Immature natural killer cell (primary cell): ENCODE measurements around the gene CDON. TPM values are rescaled to one million over a fixed set of nuclear protein-coding genes. Genes with fewer than 3 reads are reported as not detected.
"Not testable (repeated sequence)": the region's sequence is repeated elsewhere in the genome, so short reads cannot be mapped to it uniquely, and the experiment has no call there.

Experiments
- DNase-seq, 3 donors: peaks; one replicate each; pipeline ENCODE4 v3.0.0; 2022; ENCODE audit warnings: mixed read lengths in 1 of 3
- H3K27ac Mint-ChIP-seq, 6 donors: one replicate each; pipeline ENCODE4 v1.8.0; 2020; ENCODE audit warnings: mixed read lengths in 6 of 6, mild to moderate bottlenecking in 5 of 6, inconsistent platforms in 4 of 6, moderate library complexity in 3 of 6
- H3K27me3 Mint-ChIP-seq, 3 donors: one replicate each; pipeline ENCODE4 v1.8.0; 2020 to 2021; ENCODE audit warnings: low read depth in 3 of 3, mild to moderate bottlenecking in 3 of 3, mixed read lengths in 3 of 3, moderate library complexity in 3 of 3, inconsistent platforms in 1 of 3
- H3K36me3 Mint-ChIP-seq, 3 donors: one replicate each; pipeline ENCODE4 v1.8.0; 2020; ENCODE audit warnings: mixed read lengths in 3 of 3, inconsistent platforms in 2 of 3, mild to moderate bottlenecking in 2 of 3
- H3K4me1 Mint-ChIP-seq, 2 donors: one replicate each; pipeline ENCODE4 v1.8.0; 2020; ENCODE audit warnings: inconsistent platforms in 2 of 2, mild to moderate bottlenecking in 2 of 2, mixed read lengths in 2 of 2, moderate library complexity in 1 of 2
- H3K4me3 Mint-ChIP-seq, 5 donors: one replicate each; pipeline ENCODE4 v1.8.0; 2020; ENCODE audit warnings: mild to moderate bottlenecking in 5 of 5, mixed read lengths in 5 of 5, inconsistent platforms in 3 of 5, moderate library complexity in 3 of 5
- H3K9me3 Mint-ChIP-seq, 6 donors: one replicate each; pipeline ENCODE4 v1.8.0; 2020; ENCODE audit warnings: mild to moderate bottlenecking in 6 of 6, mixed read lengths in 6 of 6, inconsistent platforms in 4 of 6, moderate library complexity in 3 of 6
- polyA plus RNA-seq, 3 donors: library from polyadenylated mRNA; unstranded; fragments of 300-500 nt; fragmentation: Illumina TruSeq; gene quantifications; one replicate each; pipeline ENCODE4 v1.2.3, GENCODE V29; 2021

The CDON gene
- polyA plus RNA-seq, 3 donors from 2014 or later = not detected

DNA sequence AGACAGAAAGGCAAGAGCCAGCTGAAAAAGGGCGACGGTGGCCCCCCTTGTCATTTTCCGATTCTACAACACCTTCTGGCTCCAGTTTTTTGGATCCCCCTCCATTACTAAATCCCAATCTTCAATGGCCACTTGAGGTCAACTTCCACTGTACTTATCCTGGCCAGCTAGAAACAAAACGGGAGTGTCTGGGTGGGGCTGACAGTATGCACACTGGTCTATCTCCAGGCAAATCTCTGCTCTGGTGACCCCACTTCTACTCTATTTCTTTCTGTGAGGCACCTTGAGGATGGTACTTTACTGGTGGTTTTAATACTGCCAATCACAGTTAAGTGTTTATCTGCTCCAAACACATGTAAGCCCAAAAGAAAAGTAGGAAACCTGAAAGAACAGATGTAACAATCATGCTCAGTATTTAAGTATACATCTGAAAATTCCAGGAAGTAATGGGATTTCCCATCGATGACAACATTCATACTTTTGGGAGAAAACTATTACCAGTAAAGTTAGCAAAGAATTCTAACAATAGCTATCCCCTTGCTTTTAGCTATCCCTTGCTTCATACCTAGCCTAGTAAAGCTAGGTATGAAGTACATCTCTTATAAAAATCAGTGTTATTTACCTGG lies 16.0 kb downstream of the CDON start:
- no peaks in the 10 kb centered on the region for H3K4me1 Mint-ChIP-seq
- H3K27ac Mint-ChIP-seq = no peak overlapping the region
- no peaks in the 10 kb centered on the region for H3K36me3 Mint-ChIP-seq
- no peaks in the 10 kb centered on the region for H3K9me3 Mint-ChIP-seq
- no peak overlapping the region for H3K4me3 Mint-ChIP-seq
- DNase-seq = no peak
- H3K27me3 Mint-ChIP-seq = peaks cover 0 to 10% (median 9%) of the 10 kb centered on the region in 3 donors

- no peaks in the 10 kb centered on the region for H3K4me1 Mint-ChIP-seq
- no peak overlapping the region for H3K4me3 Mint-ChIP-seq
- peaks cover 0 to 11% (median 2%) of the 10 kb centered on the region in 3 donors for H3K27me3 Mint-ChIP-seq
- H3K27ac Mint-ChIP-seq = no peak overlapping the region
- no peaks in the 10 kb centered on the region for H3K36me3 Mint-ChIP-seq
- H3K9me3 Mint-ChIP-seq = no peaks in the 10 kb centered on the region
- DNase-seq = no peak
Observed at GRCh38 chr11:126039485-126040271, 23.0 kb downstream of the CDON start.

DNA sequence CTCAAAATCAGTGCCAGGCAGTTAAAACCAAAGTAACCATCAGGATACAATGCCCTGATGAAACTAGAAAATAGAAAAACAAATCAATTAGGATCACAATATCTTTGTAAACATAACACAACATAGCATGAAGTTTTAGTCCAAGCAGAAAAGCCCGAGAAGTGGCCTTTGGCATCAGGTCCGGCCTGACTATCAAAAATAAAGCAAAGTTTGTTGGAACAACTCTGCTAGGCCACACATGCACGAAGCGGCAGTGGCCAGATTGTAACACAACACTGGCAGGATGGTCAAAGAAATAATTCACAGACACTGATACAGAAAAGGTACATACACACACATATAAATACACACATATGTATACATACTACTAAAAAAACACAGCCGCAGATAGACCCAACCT lies 26.9 kb downstream of the CDON start:
- H3K4me3 Mint-ChIP-seq = no peak overlapping the region
- H3K27me3 Mint-ChIP-seq = peaks cover 4 to 12% (median 6%) of the 10 kb centered on the region in 3 donors
- no peaks in the 10 kb centered on the region for H3K4me1 Mint-ChIP-seq
- H3K9me3 Mint-ChIP-seq = no peaks in the 10 kb centered on the region
- no peak overlapping the region for H3K27ac Mint-ChIP-seq
- H3K36me3 Mint-ChIP-seq = no peaks in the 10 kb centered on the region
- DNase-seq = no peak

DNA sequence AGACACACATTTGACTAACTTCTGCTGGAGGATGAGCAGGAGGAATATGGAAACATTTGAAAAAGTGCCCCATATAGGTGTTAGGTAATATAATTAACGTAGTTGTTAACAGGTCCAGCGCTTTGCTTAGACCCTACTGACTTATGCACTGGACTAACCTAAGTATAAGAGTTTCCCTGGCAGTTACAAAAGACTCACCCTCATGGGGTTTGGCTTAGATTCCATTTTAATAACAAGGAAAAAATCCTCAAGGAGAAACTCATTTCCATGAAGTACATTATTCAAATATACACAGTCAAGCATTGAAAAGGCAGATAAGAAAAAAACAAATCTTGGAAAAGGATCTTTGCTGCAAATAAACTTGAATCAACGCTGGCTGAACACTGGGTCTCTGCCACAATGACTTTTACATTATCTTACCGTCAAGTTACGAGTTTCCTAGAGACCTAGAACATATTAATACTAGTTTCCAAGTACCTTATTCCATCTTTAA lies 27.7 kb downstream of the CDON start:
- Mint-ChIP-seq H3K4me1 (no peaks in the 10 kb centered on the region), H3K36me3 (no peaks in the 10 kb centered on the region), H3K27me3 (peaks cover 4 to 12% (median 6%) of the 10 kb centered on the region in 3 donors), H3K9me3 (no peaks in the 10 kb centered on the region), H3K27ac (no peak overlapping the region), H3K4me3 (no peak overlapping the region)
- DNase-seq = no peak

DNA sequence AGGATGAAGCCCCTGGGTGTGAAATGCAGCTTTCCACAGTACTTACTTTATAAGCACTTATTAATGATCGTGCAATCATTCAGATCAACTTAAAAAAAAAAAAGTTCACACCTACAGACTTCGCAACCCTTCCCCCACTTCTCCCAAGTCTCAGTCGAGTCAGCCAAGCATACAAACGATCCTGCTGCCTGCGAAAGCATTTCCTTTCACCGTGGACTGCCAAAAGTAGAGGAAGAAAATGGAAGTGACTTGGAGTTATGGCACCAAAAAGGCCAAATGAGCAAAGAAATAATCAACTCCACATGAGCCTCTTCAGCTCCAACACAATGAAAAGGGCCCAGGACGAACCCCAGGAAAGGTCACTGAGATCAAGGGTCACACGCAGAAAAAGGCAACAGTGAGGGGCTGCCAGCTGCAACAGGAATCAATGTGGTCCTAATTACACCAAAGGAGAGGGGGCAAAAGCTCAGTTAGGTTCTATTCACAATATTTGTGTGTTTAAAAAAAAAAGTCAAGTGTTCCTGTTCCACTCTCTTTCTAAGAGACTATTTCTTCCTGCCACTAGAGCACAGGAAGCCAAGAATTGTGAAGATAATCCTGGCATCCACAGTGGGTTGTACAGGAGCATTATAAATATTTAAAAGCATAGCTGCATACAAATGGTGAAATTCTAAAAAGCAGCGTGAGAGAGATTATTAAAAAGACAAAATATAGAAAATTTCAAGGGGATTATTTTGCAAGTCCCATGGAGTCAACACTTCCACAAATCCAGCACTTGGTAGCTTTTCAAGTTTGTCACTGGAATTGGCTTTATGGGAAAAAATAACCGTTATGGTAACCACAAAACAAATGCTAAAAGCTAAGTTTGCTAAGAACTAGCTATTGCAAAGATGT lies 28.4 kb downstream of the CDON start:
- Mint-ChIP-seq H3K4me1 (no peaks in the 10 kb centered on the region), H3K36me3 (no peaks in the 10 kb centered on the region), H3K27ac (no peak overlapping the region), H3K4me3 (no peak overlapping the region), H3K27me3 (peaks cover 4 to 12% (median 6%) of the 10 kb centered on the region in 3 donors), H3K9me3 (no peaks in the 10 kb centered on the region)
- no peak for DNase-seq

DNA sequence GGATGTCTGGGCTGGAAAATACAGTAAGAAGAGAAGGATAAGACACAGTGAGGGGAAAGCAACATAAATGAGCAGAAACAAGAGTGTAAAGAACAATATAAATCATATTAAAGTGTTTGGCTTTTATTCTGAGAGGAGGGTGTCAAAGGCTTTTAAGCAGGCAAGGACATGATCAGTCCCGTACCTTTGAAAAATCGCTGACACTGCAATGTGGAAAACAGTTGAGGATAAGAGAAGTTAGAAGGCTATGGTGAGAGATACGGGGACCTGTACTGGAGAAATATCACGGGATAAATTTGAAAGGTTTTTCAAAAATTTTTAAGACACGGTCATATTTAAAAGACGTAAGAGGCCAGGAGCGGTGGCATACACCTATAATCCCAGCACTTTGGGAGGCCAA lies 30.3 kb downstream of the CDON start:
- no peak for DNase-seq
- Mint-ChIP-seq H3K4me1 (no peaks in the 10 kb centered on the region), H3K9me3 (no peaks in the 10 kb centered on the region), H3K27me3 (peaks cover 4 to 8% (median 4%) of the 10 kb centered on the region in 3 donors), H3K27ac (no peak overlapping the region), H3K36me3 (no peaks in the 10 kb centered on the region), H3K4me3 (no peak overlapping the region)

DNA sequence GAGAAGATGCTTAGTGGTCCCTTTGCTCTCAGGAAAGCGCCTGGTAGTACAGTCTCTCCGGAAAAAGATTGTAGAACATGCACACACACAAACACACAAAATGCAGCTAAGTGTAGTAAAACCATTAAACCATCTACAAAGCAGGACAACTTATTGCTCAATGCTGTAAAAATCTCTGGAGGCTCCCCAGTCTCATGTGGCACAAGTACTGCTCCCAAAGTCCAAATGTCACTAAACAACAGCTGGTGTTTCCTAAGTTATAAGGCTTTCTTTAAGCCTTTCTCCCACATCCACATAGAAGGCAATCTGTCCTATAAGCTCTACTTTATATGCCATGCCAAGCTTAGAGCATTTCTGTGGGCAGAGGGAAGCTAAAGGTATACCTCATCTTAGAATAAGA lies 32.9 kb downstream of the CDON start:
- DNase-seq = no peak
- Mint-ChIP-seq H3K36me3 (no peaks in the 10 kb centered on the region), H3K9me3 (no peaks in the 10 kb centered on the region), H3K4me3 (no peak overlapping the region), H3K4me1 (no peaks in the 10 kb centered on the region), H3K27ac (no peak overlapping the region), H3K27me3 (peaks cover 4 to 7% (median 4%) of the 10 kb centered on the region in 3 donors)

DNA sequence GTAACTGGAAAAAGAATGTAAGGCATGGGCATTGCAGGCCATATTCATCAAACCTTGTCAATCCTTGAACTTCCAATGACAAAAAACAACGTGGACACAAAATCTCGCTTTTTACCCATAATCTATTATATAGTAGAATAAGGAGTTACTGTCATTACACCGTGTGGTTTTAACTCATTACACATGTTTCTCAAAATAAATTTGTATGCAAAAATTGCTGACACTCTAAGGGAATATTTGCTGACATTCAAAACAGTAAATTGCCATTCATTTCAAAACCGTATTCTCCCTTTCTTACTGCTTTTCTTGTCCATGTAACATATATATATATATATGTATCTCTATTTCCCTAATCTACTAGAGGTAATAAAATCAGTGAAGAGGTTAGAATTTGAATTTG lies 33.4 kb downstream of the CDON start:
- Mint-ChIP-seq H3K27me3 (peaks cover 4 to 7% (median 4%) of the 10 kb centered on the region in 3 donors), H3K27ac (no peak overlapping the region), H3K36me3 (no peaks in the 10 kb centered on the region), H3K4me3 (no peak overlapping the region), H3K9me3 (no peaks in the 10 kb centered on the region), H3K4me1 (no peaks in the 10 kb centered on the region)
- no peak for DNase-seq

DNA sequence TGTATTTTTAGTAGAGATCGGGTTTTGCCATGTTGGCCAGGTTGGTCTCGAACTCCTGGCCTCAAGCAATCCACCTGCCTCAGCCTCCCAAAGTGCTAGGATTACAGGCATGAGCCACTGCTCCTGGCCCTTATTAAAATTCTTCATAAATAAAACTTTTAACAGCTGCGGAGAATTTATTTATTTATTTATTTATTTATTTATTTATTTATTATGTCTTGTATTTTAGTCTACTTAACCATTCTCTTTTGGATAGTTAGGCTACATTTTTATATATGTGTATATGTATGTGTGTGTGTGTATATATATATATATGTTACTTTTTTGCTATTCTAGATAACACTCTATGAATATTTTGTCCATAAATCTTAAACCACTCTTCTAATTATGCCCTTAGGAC lies 34.1 kb downstream of the CDON start:
- H3K4me1 Mint-ChIP-seq, H3K27ac Mint-ChIP-seq, DNase-seq, H3K27me3 Mint-ChIP-seq, H3K36me3 Mint-ChIP-seq, H3K4me3 Mint-ChIP-seq, H3K9me3 Mint-ChIP-seq: not testable (repeated sequence)

DNA sequence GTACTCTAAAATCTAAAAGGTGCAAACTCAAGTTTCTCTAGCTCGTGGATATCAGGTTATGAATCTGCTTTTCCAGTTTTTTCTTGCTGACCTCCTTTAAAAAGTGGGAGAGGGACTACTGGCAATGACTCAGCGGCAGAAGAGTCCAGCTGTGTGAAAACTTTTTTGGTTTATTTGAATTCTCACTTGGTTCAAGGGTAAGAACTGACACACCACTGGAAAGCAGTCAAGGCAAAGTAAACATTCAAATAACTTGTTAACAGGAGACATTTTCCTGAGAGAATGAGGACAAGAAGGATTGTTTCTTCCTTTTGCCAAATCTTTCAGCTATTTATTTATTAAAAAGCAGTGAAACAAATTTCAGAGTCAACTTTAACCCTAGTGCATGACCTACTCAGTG lies 36.1 kb downstream of the CDON start:
- Mint-ChIP-seq H3K4me1 (no peaks in the 10 kb centered on the region), H3K36me3 (no peaks in the 10 kb centered on the region), H3K9me3 (no peaks in the 10 kb centered on the region), H3K27ac (no peak overlapping the region), H3K27me3 (peaks cover 0 to 3% (median 0%) of the 10 kb centered on the region in 3 donors), H3K4me3 (no peak overlapping the region)
- DNase-seq = no peak

- peaks cover 0 to 6% (median 0%) of the 10 kb centered on the region in 3 donors for H3K27me3 Mint-ChIP-seq
Observed at GRCh38 chr11:126025822-126026221, 36.8 kb downstream of the CDON start.

DNA sequence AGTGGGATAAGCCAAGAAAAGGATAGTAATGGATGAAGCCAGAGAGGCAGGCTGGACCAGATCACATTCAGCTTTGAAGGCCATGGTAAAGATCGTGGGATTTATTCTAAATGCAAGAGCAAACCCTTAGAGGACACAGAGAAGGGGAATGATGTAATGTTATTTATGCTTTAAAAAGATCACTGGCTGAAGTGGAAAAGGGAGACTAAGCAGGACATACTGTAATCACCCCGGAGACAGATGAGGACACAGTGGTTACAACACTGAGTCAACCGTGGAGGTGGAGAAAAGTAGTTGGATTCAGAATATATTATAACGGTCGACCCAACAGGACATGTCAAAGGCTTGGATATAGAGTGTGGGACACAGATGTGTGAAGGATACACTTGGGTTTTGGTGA lies 38.5 kb downstream of the CDON start:
- H3K4me3 Mint-ChIP-seq = no peak overlapping the region
- no peak overlapping the region for H3K27ac Mint-ChIP-seq
- peaks cover 0 to 6% (median 0%) of the 10 kb centered on the region in 3 donors for H3K27me3 Mint-ChIP-seq
- H3K4me1 Mint-ChIP-seq = no peaks in the 10 kb centered on the region
- DNase-seq = no peak
- no peaks in the 10 kb centered on the region for H3K9me3 Mint-ChIP-seq
- H3K36me3 Mint-ChIP-seq = no peaks in the 10 kb centered on the region

More at GRCh38 chr11:126025822-126026221, 36.8 kb downstream of the CDON start:
- Mint-ChIP-seq H3K27ac (no peak overlapping the region), H3K4me1 (no peaks in the 10 kb centered on the region), H3K4me3 (no peak overlapping the region), H3K36me3 (no peaks in the 10 kb centered on the region), H3K9me3 (no peaks in the 10 kb centered on the region)
- DNase-seq = no peak

DNA sequence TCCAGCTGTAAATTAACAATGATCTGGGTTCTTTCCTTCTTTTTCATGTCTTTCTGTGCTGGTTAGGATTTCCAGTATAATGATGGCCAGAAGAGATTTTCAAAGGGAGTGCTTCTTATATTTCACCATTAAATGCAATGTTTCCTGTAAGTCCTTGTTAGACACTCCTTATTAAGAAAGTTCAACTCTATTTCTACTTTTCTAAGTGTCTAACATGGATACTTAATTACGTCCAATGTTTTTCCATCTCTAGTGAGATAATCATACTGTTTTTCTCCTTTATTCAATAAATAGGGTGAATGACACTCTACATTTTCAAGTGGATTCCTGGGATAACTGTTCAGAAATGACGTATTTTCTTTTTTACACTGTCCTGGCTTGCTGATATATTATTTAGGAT lies 49.8 kb downstream of the CDON start:
- DNase-seq = no peak
- H3K4me3 Mint-ChIP-seq = no peak overlapping the region
- H3K36me3 Mint-ChIP-seq = no peaks in the 10 kb centered on the region
- H3K27ac Mint-ChIP-seq = no peak overlapping the region
- H3K4me1 Mint-ChIP-seq = no peaks in the 10 kb centered on the region
- no peaks in the 10 kb centered on the region for H3K9me3 Mint-ChIP-seq
- peaks cover 1 to 17% (median 5%) of the 10 kb centered on the region in 3 donors for H3K27me3 Mint-ChIP-seq

GRCh38 chr11:126011754-126012153 lies 50.9 kb downstream of the CDON start:
- Mint-ChIP-seq H3K27me3 (peaks cover 4 to 15% (median 5%) of the 10 kb centered on the region in 3 donors), H3K4me3 (no peak overlapping the region), H3K9me3 (no peaks in the 10 kb centered on the region), H3K36me3 (no peaks in the 10 kb centered on the region), H3K27ac (no peak overlapping the region), H3K4me1 (no peaks in the 10 kb centered on the region)
- no peak for DNase-seq
